Tibial nerve (tissue), 4 donors: ENCODE results near the gene NBEAL2. TPM values are rescaled to one million over a fixed set of nuclear protein-coding genes. Genes with fewer than 3 reads are reported as not detected.

ENCODE experiments used
- DNase-seq, 2 donors: peaks; one replicate each; pipeline ENCODE4 v3.0.0-alpha.2; 2019; ENCODE audit warnings: low spot score in 2 of 2
- H3K27ac ChIP-seq, 4 donors: fragments of 200-600 bp; sonication (generic) in 3 of 4; one replicate each; pipeline ENCODE4 v1.5.1; 2017 to 2019; ENCODE audit warnings: mild to moderate bottlenecking in 1 of 4
- H3K27me3 ChIP-seq, 2 donors: fragments of 200-600 bp; sonication (generic) in 1 of 2; one replicate each; pipeline versions ENCODE4 v1.5.1 to v1.6.0; 2017 to 2019
- H3K36me3 ChIP-seq, 3 donors: fragments of 200-600 bp; sonication (generic); one replicate each; pipeline ENCODE4 v1.5.1; 2018 to 2019
- H3K4me1 ChIP-seq, 4 donors: fragments of 200-600 bp; sonication (generic) in 3 of 4; one replicate each; pipeline ENCODE4 v1.5.1; 2017 to 2019
- H3K4me3 ChIP-seq, 4 donors: fragments of 200-600 bp; sonication (generic) in 3 of 4; one replicate each; pipeline ENCODE4 v1.5.1; 2017 to 2019; ENCODE audit warnings: mild to moderate bottlenecking in 1 of 4, moderate library complexity in 1 of 4
- H3K9me3 ChIP-seq, 4 donors: fragments of 200-600 bp; sonication (generic) in 3 of 4; one replicate each; pipeline ENCODE4 v1.5.1; 2017 to 2019
- EP300 ChIP-seq, 2 donors: sonication (generic); formaldehyde crosslinking; IDR thresholded peaks; one replicate each; pipeline ENCODE4 v1.6.1; 2017; ENCODE audit warnings: antibody characterized with exemption in 2 of 2, mild to moderate bottlenecking in 1 of 2
- POLR2A ChIP-seq, 2 donors: fragments of 450-650 bp; IDR thresholded peaks; one replicate each; pipeline ENCODE4 v1.6.1; 2017; ENCODE audit warnings: antibody characterized with exemption in 2 of 2, mild to moderate bottlenecking in 2 of 2, moderate library complexity in 2 of 2
- WGBS, 2 donors: methylation state at CpG; one replicate each; pipeline ENCODE4 v1.1.5; 2018; 5-methylcytosine and 5-hydroxymethylcytosine counted together
- total RNA-seq, 4 donors: library from RNA; depleted of rRNA; stranded (reverse); fragments of >200 nt; gene quantifications; one replicate each; pipeline ENCODE4 v1.1.0, GENCODE V29; 2016
- TF ChIP-seq, protein P1 (sequence below), 5 experiments: fragments of 200-600 bp in 3 of 5; fragments of 450-650 bp in 2 of 5; sonication (generic) in 3 of 5; IDR thresholded peaks; one replicate each; pipeline ENCODE4 v1.5.1; 2016 to 2019; ENCODE audit warnings: antibody characterized with exemption in 5 of 5, mild to moderate bottlenecking in 3 of 5, moderate library complexity in 2 of 5

The NBEAL2 gene
- total RNA-seq, 4 donors from 2014 or later = 25.3 to 92.1 (median 26.6) TPM

DNA sequence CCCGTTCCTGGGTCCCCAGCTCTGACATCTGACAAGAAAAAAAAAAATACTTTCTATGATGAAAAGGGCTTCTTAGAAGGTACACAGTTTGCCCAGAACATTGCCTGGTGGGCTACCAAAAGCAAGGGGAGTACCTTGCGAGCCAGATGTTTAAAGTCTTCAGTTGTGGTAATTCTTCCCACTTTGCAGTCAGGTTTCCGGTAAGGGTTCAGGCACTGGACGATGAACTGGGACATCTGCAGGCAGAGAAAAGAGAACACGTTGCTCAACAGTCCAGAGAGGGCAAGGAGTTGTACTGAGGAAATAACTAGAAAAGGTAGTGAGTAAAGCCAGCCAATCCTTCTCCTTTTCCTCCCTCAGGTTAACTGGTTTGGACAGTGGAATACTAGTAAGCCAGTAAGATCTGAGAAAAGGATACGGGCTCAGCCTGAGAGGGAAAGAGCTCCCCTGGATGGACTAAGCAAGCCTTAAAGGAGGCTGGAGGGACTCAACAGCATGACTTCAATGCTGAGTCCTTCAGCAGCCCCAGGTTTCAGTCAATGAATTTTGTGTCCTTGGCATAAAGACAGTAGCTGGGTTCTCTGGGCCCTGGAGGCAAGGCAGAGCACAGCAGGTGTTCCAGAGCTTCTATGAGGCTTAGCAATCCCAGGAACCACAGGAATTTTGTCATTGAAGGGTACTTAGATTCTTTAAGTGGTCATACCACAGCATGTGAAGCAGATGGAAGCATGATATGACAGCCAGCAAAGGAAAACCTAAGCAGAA is 38.2 kb downstream of the NBEAL2 start:
- 79 to 85% methylated on average over 6 of the region's 6 CpGs for WGBS, 2 donors
- DNase-seq = no peak
- Histone ChIP-seq H3K27ac (peak overlapping the region in 1 of 4 donors; percentile 29), H3K4me3 (no peak overlapping the region), H3K9me3 (no peaks in the 10 kb centered on the region), H3K36me3 (peaks cover 0 to 72% (median 0%) of the 10 kb centered on the region in 3 donors), H3K27me3 (no peaks in the 10 kb centered on the region), H3K4me1 (peaks cover 0 to 5% (median 0%) of the 10 kb centered on the region in 4 donors)
- TF ChIP-seq POLR2A (IDR thresholded peaks at IDR 0.05) (no peak), EP300 (IDR thresholded peaks at IDR 0.05) (no peak)
- TF ChIP-seq, protein P1, sequence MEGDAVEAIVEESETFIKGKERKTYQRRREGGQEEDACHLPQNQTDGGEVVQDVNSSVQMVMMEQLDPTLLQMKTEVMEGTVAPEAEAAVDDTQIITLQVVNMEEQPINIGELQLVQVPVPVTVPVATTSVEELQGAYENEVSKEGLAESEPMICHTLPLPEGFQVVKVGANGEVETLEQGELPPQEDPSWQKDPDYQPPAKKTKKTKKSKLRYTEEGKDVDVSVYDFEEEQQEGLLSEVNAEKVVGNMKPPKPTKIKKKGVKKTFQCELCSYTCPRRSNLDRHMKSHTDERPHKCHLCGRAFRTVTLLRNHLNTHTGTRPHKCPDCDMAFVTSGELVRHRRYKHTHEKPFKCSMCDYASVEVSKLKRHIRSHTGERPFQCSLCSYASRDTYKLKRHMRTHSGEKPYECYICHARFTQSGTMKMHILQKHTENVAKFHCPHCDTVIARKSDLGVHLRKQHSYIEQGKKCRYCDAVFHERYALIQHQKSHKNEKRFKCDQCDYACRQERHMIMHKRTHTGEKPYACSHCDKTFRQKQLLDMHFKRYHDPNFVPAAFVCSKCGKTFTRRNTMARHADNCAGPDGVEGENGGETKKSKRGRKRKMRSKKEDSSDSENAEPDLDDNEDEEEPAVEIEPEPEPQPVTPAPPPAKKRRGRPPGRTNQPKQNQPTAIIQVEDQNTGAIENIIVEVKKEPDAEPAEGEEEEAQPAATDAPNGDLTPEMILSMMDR (IDR thresholded peaks at IDR 0.05) = no peak

DNA sequence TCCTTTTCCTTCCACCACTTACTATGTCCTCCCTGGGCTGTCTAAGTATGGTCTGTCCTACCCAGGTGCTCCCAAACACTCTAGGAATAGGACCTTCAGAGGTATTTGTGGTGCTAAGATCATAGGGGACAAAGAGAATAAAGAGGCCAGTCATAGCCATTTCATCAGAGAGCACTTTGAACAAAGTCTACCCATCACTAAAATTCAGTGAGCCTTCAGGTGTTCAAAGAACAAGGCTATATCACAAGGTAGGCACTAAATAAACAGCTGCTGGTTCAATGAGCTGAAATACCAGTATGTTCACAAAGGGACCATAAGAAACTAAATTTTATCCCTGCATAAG is 38.8 kb downstream of the NBEAL2 start:
- peaks cover 0 to 10% (median 0%) of the 10 kb centered on the region in 4 donors for H3K4me1 ChIP-seq
- no peak for DNase-seq
- peak overlapping the region in 1 of 4 donors; percentile 29 for H3K27ac ChIP-seq
- TF ChIP-seq POLR2A (IDR thresholded peaks at IDR 0.05) (no peak), EP300 (IDR thresholded peaks at IDR 0.05) (no peak)
- TF ChIP-seq, protein P1 (IDR thresholded peaks at IDR 0.05) = no peak
- peaks cover 0 to 71% (median 0%) of the 10 kb centered on the region in 3 donors for H3K36me3 ChIP-seq
- H3K4me3 ChIP-seq = no peak overlapping the region
- no peaks in the 10 kb centered on the region for H3K9me3 ChIP-seq
- H3K27me3 ChIP-seq = no peaks in the 10 kb centered on the region

DNA sequence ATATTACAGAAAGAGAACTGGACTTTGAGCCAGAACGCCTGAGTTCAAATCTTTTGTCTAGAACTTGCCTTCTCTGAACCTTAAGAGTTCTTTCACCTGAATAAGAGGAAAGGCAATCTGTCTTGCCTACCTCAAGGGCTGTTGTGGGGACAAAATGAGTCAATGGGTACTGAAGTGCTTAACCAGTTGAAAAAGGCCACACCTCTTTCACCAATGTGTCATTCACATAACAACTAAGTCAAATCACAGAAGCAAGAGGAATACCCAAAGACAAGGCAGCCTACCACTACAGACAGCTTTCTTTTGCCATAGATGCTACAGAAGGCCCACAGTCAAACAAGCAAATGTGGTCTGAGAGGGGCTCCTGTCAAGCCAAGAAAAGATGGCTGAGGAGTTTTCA is 39.7 kb downstream of the NBEAL2 start:
- 90 to 96% methylated on average over 1 of the region's 1 CpG for WGBS, 2 donors
- no peak overlapping the region for H3K27ac ChIP-seq
- peaks cover 0 to 65% (median 0%) of the 10 kb centered on the region in 3 donors for H3K36me3 ChIP-seq
- H3K9me3 ChIP-seq = no peaks in the 10 kb centered on the region
- DNase-seq = no peak
- no peaks in the 10 kb centered on the region for H3K27me3 ChIP-seq
- TF ChIP-seq POLR2A (IDR thresholded peaks at IDR 0.05) (no peak), EP300 (IDR thresholded peaks at IDR 0.05) (no peak)
- no peak overlapping the region for H3K4me3 ChIP-seq
- H3K4me1 ChIP-seq = peaks cover 0 to 10% (median 0%) of the 10 kb centered on the region in 4 donors

GRCh38 chr3:47020311-47020710 is 40.8 kb downstream of the NBEAL2 start:
- H3K4me1 ChIP-seq = peaks cover 0 to 14% (median 0%) of the 10 kb centered on the region in 4 donors
- WGBS, 2 donors = 94 to 99% methylated on average over 4 of the region's 4 CpGs
- peaks cover 0 to 54% (median 0%) of the 10 kb centered on the region in 3 donors for H3K36me3 ChIP-seq
- no peak for DNase-seq
- no peaks in the 10 kb centered on the region for H3K9me3 ChIP-seq
- H3K4me3 ChIP-seq = no peak overlapping the region
- no peak overlapping the region for H3K27ac ChIP-seq
- TF ChIP-seq EP300 (IDR thresholded peaks at IDR 0.05) (no peak), POLR2A (IDR thresholded peaks at IDR 0.05) (no peak)
- TF ChIP-seq, protein P1 (IDR thresholded peaks at IDR 0.05) = no peak
- H3K27me3 ChIP-seq = no peaks in the 10 kb centered on the region

DNA sequence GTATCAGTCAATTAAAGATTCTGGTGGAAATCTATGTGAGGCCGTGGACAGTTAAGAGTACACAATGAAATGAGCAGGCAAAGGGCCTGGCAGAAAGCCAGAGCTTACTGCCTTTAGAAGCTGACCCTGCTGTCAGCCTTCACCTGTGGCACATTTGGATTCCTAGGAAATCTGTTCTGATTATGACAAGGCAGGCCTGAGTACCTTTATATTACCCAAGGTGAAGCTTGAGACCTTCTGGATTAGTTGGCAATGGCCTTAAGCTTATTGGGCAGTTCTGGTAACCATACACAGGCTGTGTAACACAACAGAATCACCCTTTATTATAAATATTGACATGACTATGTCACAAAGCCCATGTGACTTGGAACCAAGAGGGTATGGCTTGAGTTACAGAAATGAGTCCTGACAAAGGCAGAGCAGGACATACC is 43.2 kb downstream of the NBEAL2 start:
- no peak for DNase-seq
- TF ChIP-seq EP300 (IDR thresholded peaks at IDR 0.05) = no peak
- TF ChIP-seq, protein P1 (IDR thresholded peaks at IDR 0.05) = no peak
- no peak for TF ChIP-seq POLR2A (IDR thresholded peaks at IDR 0.05)
- no peaks in the 10 kb centered on the region for H3K9me3 ChIP-seq
- H3K27me3 ChIP-seq = no peaks in the 10 kb centered on the region
- H3K36me3 ChIP-seq = peaks cover 0 to 40% (median 0%) of the 10 kb centered on the region in 3 donors
- no peak overlapping the region for H3K4me3 ChIP-seq
- WGBS, 2 donors = 65 to 70% methylated on average over 1 of the region's 1 CpG
- H3K27ac ChIP-seq = peak overlapping the region in 1 of 4 donors; percentile 6
- H3K4me1 ChIP-seq = peaks cover 0 to 16% (median 0%) of the 10 kb centered on the region in 4 donors
